NCI-H526 treated with DMSO at 0.1 percent for 48 hours (cell line): ENCODE results near the gene TGM2.

Experiments
- DNase-seq: peaks from one replicate; lab custom pipeline; 2025; lab: John Stamatoyannopoulos, UW

The TGM2 gene

GRCh38 chr20:38132156-38132909, 32.7 kb downstream of the TGM2 start:
- no peak for DNase-seq

GRCh38 chr20:38131588-38132121, 33.4 kb downstream of the TGM2 start:
- no peak for DNase-seq

GRCh38 chr20:38130687-38131587, 34.1 kb downstream of the TGM2 start:
- no peak for DNase-seq

GRCh38 chr20:38129893-38130609, 35.0 kb downstream of the TGM2 start:
- DNase-seq, result no peak

GRCh38 chr20:38129248-38129865, 35.7 kb downstream of the TGM2 start:
- DNase-seq, result no peak

- DNase-seq, result no peak
Measured at GRCh38 chr20:38128691-38129090, 36.4 kb downstream of the TGM2 start.

GRCh38 chr20:38127920-38128528, 37.0 kb downstream of the TGM2 start:
- no peak for DNase-seq

GRCh38 chr20:38126932-38127621, 38.0 kb downstream of the TGM2 start:
- no peak for DNase-seq

- no peak for DNase-seq
Measured at GRCh38 chr20:38126146-38126921, 38.7 kb downstream of the TGM2 start.

GRCh38 chr20:38125157-38126056, 39.7 kb downstream of the TGM2 start:
- DNase-seq, result no peak

- no peak for DNase-seq
Measured at GRCh38 chr20:38123021-38123587, 42.0 kb downstream of the TGM2 start.

GRCh38 chr20:38121741-38122140, 43.3 kb downstream of the TGM2 start:
- DNase-seq, result no peak

- DNase-seq, result no peak
Measured at GRCh38 chr20:38120625-38120988, 44.5 kb downstream of the TGM2 start.

- DNase-seq, result no peak
Measured at GRCh38 chr20:38119446-38119845, 45.6 kb downstream of the TGM2 start.

- no peak for DNase-seq
Measured at GRCh38 chr20:38117635-38118034, 47.4 kb downstream of the TGM2 start.

GRCh38 chr20:38117205-38117604, 47.9 kb downstream of the TGM2 start:
- DNase-seq, result no peak

GRCh38 chr20:38116409-38117165, 48.5 kb downstream of the TGM2 start:
- DNase-seq, result no peak

GRCh38 chr20:38115896-38116295, 49.2 kb downstream of the TGM2 start:
- DNase-seq, result no peak
